MM.1S (cell line): Measurements from ENCODE around the gene AUTS2.

Experiments
- DNase-seq: peaks from one replicate; pipeline ENCODE4 v3.0.0-alpha.2; 2015
- H2AFZ ChIP-seq: fragments of 300-600 bp; sonication (generic); 2 replicates; pipeline ENCODE4 v1.6.0; 2016; ENCODE audit warnings: antibody characterized with exemption, low read length
- H3F3A ChIP-seq: fragments of 300-600 bp; sonication (generic); 2 replicates; pipeline ENCODE4 v1.6.1; 2016; ENCODE audit warnings: mild to moderate bottlenecking, antibody characterized with exemption, low read length, moderate library complexity, mixed read lengths; ENCODE audit not compliant: insufficient read depth
- H3K27ac ChIP-seq: fragments of 300-600 bp; sonication (generic); 2 replicates; pipeline ENCODE4 v1.5.1; 2016; ENCODE audit warnings: mild to moderate bottlenecking, low read length
- H3K27me3 ChIP-seq: fragments of 300-600 bp; sonication (generic); replicated peaks from 2 replicates; pipeline ENCODE4 v1.6.0; 2016; ENCODE audit warnings: low read length; ENCODE audit not compliant: insufficient read depth
- H3K36me3 ChIP-seq: fragments of 300-600 bp; sonication (generic); replicated peaks from 2 replicates; pipeline ENCODE4 v1.6.1; 2016; ENCODE audit warnings: mild to moderate bottlenecking, low read length, mixed read lengths; ENCODE audit not compliant: insufficient read depth
- H3K4me1 ChIP-seq: fragments of 300-600 bp; sonication (generic); 2 replicates; pipeline ENCODE4 v1.6.1; 2016; ENCODE audit warnings: low read length, mixed read lengths
- H3K4me2 ChIP-seq: fragments of 300-600 bp; sonication (generic); 2 replicates; pipeline ENCODE4 v1.6.0; 2016; ENCODE audit warnings: low read depth, low read length
- H3K4me3 ChIP-seq: fragments of 300-600 bp; sonication (generic); 2 replicates; pipeline ENCODE4 v1.5.1; 2016; ENCODE audit warnings: low read length, mixed read lengths
- H3K79me2 ChIP-seq: fragments of 300-600 bp; sonication (generic); 2 replicates; pipeline ENCODE4 v1.6.1; 2016; ENCODE audit warnings: mixed run types, low read length, mixed read lengths
- H3K9ac ChIP-seq: fragments of 300-600 bp; sonication (generic); 2 replicates; pipeline ENCODE4 v1.6.1; 2016; ENCODE audit warnings: low read length, mixed read lengths
- H3K9me2 ChIP-seq: fragments of 300-600 bp; sonication (generic); replicated peaks from 2 replicates; pipeline ENCODE4 v1.6.1; 2016; ENCODE audit warnings: mild to moderate bottlenecking, low read length, mixed read lengths; ENCODE audit not compliant: insufficient read depth
- H3K9me3 ChIP-seq: fragments of 300-600 bp; sonication (generic); replicated peaks from 2 replicates; pipeline ENCODE4 v1.6.1; 2016; ENCODE audit warnings: mild to moderate bottlenecking, low read length, mixed read lengths; ENCODE audit not compliant: insufficient read depth
- H4K20me1 ChIP-seq: fragments of 300-600 bp; sonication (generic); 2 replicates; pipeline ENCODE4 v1.6.1; 2016; ENCODE audit warnings: mild to moderate bottlenecking, low read length, moderate library complexity, mixed read lengths; ENCODE audit not compliant: insufficient read depth
- EZH2 ChIP-seq: fragments of 300-600 bp; sonication (generic); optimal IDR thresholded peaks from 2 replicates; pipeline ENCODE3; 2017; ENCODE audit warnings: low read depth, mild to moderate bottlenecking, antibody characterized with exemption, low read length, mixed read lengths
- EZH2phosphoT487 ChIP-seq: fragments of 300-600 bp; sonication (generic); IDR thresholded peaks from 2 replicates; pipeline ENCODE4 v1.6.1; 2018; ENCODE audit warnings: antibody characterized with exemption, low read length
- TF ChIP-seq, protein P1 (sequence below): fragments of 300-600 bp; sonication (generic); IDR thresholded peaks from 2 replicates; pipeline ENCODE4 v1.5.1; 2016; ENCODE audit warnings: antibody characterized with exemption, low read length, mixed read lengths

AUTS2 gene

DNA sequence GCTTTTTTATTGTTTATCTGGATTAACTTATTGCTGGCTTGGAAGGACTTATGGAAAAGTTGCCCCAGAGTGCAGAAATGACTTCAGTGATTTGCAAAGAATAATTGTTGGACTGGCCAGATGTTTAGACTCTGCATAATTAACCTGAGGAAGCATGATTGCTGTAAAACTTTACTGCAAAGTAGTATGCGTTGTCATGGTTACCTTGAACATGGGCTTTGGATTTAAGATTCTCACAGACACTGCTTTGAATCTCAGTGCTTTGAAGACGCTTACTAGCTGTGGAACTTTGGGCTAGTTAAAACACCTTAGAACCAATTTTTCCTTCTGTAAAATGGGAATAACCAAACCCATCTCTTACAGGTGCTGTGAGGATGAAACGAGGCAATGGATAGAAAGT is 1108.4 kb downstream of the AUTS2 start:
- Histone ChIP-seq H3F3A (no peaks in the 10 kb centered on the region), H3K4me1 (no peaks in the 10 kb centered on the region), H3K9ac (no peak overlapping the region), H4K20me1 (no peaks in the 10 kb centered on the region; the same call in 1 of the 2 replicates), H3K9me2 (no peaks in the 10 kb centered on the region), H3K4me2 (no peak overlapping the region), H3K4me3 (no peak overlapping the region), H3K9me3 (no peaks in the 10 kb centered on the region), H2AFZ (no peak overlapping the region), H3K27ac (no peak overlapping the region), H3K79me2 (peaks cover 99% of the 10 kb centered on the region), H3K27me3 (no peaks in the 10 kb centered on the region), H3K36me3 (peaks cover 8% of the 10 kb centered on the region; the same call in 1 of the 2 replicates)
- TF ChIP-seq, protein P1, sequence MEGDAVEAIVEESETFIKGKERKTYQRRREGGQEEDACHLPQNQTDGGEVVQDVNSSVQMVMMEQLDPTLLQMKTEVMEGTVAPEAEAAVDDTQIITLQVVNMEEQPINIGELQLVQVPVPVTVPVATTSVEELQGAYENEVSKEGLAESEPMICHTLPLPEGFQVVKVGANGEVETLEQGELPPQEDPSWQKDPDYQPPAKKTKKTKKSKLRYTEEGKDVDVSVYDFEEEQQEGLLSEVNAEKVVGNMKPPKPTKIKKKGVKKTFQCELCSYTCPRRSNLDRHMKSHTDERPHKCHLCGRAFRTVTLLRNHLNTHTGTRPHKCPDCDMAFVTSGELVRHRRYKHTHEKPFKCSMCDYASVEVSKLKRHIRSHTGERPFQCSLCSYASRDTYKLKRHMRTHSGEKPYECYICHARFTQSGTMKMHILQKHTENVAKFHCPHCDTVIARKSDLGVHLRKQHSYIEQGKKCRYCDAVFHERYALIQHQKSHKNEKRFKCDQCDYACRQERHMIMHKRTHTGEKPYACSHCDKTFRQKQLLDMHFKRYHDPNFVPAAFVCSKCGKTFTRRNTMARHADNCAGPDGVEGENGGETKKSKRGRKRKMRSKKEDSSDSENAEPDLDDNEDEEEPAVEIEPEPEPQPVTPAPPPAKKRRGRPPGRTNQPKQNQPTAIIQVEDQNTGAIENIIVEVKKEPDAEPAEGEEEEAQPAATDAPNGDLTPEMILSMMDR = no peak
- TF ChIP-seq EZH2 = no peak
- no peak for TF ChIP-seq EZH2phosphoT487
- DNase-seq = no peak

DNA sequence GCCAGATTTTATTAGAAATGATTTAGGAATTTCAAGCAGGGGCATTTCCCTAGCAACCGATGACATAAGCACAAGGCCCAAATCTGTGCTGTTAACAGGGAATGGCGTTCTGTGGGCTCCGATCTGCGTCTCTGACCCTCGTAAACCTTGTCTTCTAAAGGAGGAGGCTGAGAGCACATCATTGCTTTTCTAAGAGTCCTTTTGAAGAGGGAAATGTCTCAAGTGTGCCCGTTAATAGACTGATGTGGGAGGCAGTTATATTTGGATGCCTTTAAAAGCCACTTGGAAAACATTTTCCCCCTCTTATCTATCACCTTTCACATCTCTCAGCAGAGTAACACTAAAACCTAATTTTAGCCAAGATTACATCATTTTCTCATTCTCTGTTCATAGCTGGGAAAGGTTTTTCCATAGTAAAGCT is 1109.6 kb downstream of the AUTS2 start:
- Histone ChIP-seq H3K27me3 (no peaks in the 10 kb centered on the region), H3F3A (no peaks in the 10 kb centered on the region), H3K9me3 (no peaks in the 10 kb centered on the region), H3K9me2 (no peaks in the 10 kb centered on the region), H3K4me1 (no peaks in the 10 kb centered on the region), H3K27ac (no peak overlapping the region), H4K20me1 (no peaks in the 10 kb centered on the region; the same call in 1 of the 2 replicates), H2AFZ (no peak overlapping the region), H3K4me2 (no peak overlapping the region), H3K9ac (no peak overlapping the region), H3K4me3 (no peak overlapping the region), H3K79me2 (peaks cover 99% of the 10 kb centered on the region), H3K36me3 (peaks cover 8% of the 10 kb centered on the region; the same call in 1 of the 2 replicates)
- TF ChIP-seq EZH2phosphoT487 (no peak), EZH2 (no peak)
- TF ChIP-seq, protein P1 = no peak
- no peak for DNase-seq

DNA sequence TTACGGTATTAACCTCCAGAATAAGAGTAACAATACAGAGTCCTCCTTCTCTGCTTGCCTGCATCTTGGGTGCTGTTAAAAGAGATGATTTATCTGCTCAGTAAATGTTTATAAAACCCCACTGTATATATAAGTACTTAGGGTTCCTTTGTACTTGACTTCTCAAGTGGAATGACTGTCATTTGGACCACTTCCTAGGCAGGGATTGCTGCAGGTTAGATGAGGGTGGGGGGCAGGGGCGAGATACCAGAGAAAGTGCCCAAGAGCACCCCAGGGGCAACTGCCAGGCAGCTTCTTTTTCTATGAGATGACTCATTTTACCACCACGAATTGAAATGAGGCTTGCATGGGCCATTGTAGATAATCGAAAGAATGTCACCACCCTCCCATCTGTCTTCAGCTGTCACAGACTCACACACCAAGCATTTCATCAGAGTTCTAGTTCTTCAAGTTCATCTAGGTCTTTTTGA is 1111.8 kb downstream of the AUTS2 start:
- Histone ChIP-seq H2AFZ (no peak overlapping the region), H3K4me2 (no peak overlapping the region), H3K9ac (no peak overlapping the region), H3K4me3 (no peak overlapping the region), H3K27ac (no peak overlapping the region), H3F3A (no peaks in the 10 kb centered on the region), H3K9me2 (no peaks in the 10 kb centered on the region), H3K36me3 (peaks cover 5% of the 10 kb centered on the region; the same call in 1 of the 2 replicates), H3K9me3 (no peaks in the 10 kb centered on the region), H3K4me1 (no peaks in the 10 kb centered on the region), H3K27me3 (no peaks in the 10 kb centered on the region), H3K79me2 (peaks cover 99% of the 10 kb centered on the region), H4K20me1 (no peaks in the 10 kb centered on the region; the same call in 1 of the 2 replicates)
- TF ChIP-seq, protein P1 = no peak
- TF ChIP-seq EZH2phosphoT487 (no peak), EZH2 (no peak)
- DNase-seq = no peak
